Mammary epithelial cell (primary cell): ENCODE measurements around the gene YIF1B.

Source experiments
- CTCF ChIP-seq, 2 donors: IDR thresholded peaks in 1 of 2; conservative IDR thresholded peaks in 1 of 2; 2 replicates each; pipeline ENCODE4 v1.5.1; 2011 to 2012; ENCODE audit warnings: inconsistent platforms in 2 of 2, low read length in 2 of 2, mild to moderate bottlenecking in 2 of 2, control low read depth in 1 of 2, low read depth in 1 of 2; ENCODE audit not compliant: insufficient read depth in 1 of 2; ENCODE audit errors: extremely low read depth in 1 of 2
- EZH2 ChIP-seq: IDR thresholded peaks from 2 replicates; pipeline ENCODE4 v1.6.1; 2012; ENCODE audit warnings: low read length, inconsistent platforms, borderline replicate concordance

GRCh38 chr19:38291855-38292254 lies 23.9 kb downstream of the YIF1B start:
- no peak for TF ChIP-seq CTCF (conservative IDR thresholded peaks at IDR 0.05 in 1 of 2, IDR thresholded peaks at IDR 0.05 in 1 of 2; ENCODE audit: extremely low read depth in 1 of 2, insufficient read depth in 1 of 2, low read depth in 1 of 2, low read length in 2 of 2)
- TF ChIP-seq EZH2 = no peak
